HG03457 (cell line): Measurements from ENCODE around the gene PLVAP.

Experiments
- ATAC-seq: cut with Tn5 transposase; IDR thresholded peaks from one replicate; pipeline ENCODE4 v1.9.1; 2021; ENCODE audit warnings: moderate number of reproducible peaks; ENCODE audit not compliant: unreplicated experiment

Gene PLVAP

DNA sequence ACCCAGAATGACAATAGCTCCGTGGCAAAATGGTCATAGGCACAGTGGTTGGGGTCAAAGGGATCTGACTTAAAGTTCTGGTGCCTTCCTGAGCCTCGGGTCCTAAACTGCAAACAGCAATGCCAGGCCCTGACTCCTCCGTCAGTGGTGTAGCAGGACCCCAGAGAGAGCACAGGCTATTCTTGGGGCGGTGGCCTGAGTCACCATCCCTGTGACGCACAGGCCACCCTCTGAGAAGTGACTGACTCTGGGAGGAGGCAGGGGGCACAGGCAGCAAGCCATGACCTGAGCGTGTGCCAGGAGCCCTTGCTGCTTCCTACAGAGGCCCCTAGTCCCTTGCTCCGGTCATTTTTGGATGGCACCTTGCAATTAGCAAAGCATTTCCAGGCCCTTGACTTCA is 18.7 kb downstream of the PLVAP start:
- no peak for ATAC-seq

DNA sequence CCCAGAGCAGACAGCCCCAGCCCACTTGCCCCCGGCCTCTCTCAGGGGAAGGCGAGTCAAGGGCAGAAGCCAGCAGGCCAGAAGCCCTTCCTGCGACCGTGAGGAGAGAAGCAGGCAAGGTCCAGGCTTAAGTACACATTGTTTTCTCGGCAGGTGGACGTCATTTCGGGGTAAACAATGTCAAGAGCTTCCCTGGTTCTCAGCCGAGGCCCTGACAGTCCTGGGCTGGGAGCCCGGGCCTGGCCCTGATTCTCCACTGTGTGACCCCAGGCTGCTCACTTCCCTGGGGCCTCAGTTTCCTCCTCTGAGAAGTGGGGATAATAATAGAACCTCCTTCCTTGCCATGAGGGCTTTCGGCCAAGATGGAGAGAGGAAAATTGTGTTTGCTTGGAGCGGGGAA is 19.4 kb downstream of the PLVAP start:
- ATAC-seq: no peak

DNA sequence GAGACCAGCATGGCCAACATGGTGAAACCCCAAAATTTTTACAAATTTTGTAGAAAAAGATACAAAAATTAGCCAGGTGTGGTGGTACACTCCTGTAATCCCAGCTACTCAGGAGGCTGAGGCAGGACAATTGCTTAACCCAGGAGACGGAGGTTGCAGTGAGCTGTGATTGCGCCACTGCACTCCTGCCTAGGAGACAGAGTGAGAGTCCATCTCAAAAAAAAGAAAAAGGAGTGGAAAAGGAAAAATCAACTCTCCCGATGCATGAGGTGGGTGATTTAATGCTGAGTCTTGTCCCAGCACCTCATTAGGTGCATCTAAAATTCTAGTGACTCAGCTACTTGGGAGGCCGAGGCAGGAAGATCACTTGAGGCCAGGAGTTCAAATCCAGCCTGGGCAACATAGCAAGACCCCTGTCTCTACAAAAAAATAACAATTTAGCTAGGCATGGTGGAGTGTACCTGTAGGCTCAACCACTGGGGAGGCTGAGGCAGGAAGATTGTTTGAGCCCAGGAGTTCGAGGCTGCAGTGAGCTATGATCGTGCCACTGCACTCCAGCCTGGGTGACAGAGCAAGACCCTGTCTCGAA is 20.0 kb downstream of the PLVAP start:
- no peak for ATAC-seq

DNA sequence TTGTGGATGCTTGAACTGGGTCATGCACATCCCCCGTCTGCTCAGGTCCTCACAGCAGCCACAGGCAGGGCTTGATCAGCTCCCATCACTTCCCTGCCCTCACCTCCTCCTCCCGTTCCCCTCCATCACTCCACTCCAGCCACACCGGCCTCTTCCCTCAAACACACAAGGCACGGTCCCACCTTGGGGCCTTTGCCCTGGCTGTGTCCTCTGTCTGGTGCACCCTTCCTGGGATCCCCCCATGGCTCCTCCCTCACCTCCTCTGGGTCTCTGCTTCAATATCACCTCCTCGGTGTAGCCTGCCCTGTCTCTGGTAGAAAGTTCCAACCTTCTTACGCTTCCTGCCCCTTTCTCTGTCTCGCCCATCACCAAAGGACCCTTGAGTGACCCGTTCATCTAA is 23.8 kb downstream of the PLVAP start:
- ATAC-seq: no peak

DNA sequence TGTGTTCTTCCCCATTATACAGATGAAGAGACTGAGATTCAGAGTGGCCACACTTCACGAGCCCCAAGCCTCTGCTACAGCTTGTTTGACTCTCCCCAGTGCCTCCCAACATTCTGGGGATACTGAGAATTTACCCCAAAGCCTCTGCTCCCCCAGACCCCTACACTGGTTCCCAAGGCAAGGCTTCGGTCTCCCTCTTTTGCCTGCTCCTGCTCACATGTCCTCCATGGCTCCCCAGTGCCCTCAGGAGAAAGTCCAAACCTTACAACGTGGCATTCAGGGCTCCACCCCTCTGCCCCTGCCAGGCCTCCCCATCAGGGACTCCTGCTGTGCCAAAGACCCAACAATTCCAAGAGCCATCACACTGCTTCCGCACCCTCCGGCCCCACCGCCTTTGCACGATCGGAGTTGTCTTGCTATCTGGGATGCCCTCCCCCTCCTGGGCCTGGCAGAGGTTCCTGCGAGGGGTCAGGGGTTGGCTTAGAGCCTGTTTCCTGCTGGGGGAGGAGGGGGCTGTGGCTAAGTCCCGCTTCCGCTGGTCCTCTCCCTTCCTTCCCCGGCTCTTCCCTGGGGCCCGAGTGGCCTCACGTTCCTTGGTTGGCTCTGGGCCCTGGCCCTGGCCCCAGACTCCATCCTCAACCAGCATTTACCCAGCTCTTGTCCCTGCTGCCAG is 24.4 kb downstream of the PLVAP start:
- ATAC-seq: no peak

DNA sequence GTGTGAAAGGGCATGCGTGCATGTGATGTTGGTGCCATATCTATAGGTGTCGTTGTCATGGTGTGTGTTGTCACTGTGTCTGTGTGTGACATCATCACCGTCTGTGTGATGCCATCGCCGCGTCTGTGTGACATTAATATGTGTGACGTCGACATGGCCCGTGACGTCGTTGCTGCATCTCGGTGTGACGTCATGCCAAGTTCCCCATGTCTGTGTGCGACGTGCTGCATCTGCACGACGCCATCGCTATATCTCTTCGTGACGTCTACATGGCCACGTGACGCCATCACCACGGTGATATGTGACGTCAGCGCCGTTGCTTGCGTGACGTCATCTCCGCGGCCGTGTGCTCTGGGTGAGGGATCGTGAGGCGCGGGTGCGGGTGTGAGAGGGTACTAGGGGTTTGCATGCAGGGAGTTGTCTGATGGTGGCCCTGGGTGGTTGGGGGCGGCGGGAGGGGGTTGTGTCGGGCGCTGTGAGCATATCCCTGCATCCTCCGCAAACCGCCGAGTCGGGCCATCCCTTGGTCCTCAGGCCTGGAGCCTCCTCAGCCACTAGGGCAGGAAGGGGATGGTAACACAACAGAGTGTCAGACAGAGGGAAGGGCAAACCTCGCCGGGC is 25.2 kb downstream of the PLVAP start:
- no peak for ATAC-seq

DNA sequence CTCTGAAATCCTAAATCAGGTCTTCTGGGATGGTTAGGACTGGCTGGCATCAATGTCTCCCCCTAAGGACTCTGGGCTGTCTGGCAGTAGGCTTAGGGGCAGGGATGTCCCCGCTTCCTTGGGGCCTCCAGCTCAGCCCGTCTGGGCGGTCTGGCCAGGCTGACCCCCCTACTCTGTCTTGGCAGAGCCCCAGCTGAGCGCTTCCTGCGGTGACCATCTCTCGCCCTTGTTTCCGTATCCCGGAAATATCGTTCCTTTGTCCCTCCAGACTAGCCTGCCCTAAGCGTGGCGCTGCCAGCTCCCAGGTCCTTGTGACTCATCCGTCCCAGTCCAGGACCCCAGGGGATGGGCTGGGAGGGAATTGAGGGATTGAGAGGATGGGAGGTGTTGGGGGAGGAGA is 28.4 kb downstream of the PLVAP start:
- no peak for ATAC-seq

DNA sequence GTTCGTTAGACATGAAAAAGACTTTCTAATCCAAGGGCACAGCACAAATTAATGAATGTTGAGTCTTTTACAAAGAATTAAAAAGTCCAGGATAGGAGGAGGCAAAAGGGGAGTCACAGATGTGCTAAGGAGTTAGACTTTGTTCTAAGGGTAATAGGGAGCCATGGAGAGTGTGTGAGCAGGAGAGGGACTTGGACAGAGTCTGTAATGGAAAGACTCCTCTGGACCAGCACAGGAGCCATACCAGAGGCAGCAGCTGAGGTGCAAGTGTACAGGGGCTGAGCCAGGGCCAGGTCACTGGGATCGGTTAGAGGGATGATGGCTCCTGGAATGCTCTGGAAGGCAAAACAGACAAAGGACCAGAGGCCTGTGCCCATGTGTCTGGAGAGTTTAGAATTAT is 29.3 kb downstream of the PLVAP start:
- no peak for ATAC-seq

DNA sequence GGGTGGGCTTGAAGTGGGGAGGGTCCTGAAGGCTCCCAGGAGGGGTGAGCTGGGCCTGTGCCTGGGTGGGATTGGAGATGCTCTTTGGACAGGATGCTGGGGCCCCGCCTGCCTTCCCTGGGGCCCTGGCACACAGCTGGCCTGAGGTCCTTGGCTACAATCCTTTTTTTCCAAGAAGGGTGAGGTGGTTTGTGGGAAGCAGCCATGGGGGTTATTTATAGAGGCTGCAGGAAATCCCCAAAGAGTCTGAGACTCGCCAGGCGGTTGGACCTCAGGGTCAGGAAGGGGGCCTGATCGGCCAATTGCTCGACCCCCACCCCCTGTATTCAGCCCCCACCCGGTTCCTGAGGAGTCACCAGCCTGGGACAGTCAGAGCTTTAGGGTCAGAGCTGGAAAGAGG is 29.8 kb downstream of the PLVAP start:
- no peak for ATAC-seq

DNA sequence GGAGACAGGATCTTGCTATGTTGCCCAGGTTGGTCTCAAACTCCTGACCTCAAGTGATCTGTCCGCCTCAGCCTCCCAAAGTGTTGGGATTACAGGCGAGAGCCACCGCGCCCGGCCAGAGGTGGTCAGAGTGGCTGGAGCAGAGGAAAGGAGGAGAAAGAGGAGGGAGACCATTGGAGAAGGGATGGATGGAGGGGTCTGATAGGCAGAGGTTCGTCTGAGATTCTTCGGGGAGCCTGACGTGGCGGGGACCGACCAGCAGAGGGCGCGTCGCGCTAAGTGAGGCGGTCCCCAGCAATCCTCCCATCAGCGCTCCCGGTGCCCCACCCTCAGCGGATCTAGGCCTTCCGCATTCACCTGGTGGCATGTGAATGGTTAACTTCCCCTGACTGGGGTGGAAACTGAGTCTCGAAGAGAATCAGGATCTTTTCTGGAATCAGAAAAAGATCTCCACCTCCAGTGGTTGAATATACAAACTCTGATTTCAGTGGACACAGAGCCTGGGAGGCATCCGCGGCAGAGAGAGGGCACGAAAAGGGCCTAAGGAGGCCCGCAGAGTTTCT is 31.0 kb downstream of the PLVAP start:
- ATAC-seq: no peak

DNA sequence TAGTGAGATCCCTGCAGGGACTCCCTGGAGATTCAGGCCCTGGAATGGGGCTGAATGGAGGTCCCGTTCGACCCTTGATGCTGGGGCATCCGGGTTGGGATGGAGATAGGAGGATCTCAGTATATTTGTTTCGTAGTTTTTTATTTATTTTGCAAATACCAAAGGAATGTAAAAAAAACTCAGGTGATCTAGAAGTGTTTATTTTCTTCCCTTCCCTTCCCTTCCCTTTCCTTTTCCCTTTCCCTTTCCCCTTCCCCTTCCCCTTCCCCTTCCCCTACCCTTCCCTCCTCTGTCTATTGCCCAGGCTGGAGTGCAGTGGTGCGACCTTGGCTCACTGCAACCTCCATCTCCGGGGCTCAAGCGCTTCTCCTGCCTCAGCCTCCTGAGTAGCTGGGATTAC is 35.3 kb downstream of the PLVAP start:
- no peak for ATAC-seq

DNA sequence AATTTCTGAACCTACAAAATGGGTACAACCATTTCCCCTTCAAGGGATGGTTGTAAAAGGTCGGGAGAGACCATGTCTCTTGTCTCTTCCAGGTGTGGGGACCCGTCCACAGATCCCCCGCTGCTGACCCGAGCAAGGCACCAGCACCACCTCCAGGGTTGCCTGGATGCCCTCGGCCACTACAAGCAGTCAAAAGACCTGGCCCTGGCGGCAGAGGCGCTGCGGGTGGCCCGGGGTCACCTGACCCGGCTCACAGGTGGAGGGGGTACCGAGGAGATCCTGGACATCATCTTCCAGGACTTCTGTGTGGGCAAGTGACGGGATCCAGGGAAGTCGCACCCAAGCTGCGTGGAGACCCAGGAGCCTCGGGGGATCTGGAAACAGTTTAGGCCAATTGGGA is 35.8 kb downstream of the PLVAP start:
- no peak for ATAC-seq

DNA sequence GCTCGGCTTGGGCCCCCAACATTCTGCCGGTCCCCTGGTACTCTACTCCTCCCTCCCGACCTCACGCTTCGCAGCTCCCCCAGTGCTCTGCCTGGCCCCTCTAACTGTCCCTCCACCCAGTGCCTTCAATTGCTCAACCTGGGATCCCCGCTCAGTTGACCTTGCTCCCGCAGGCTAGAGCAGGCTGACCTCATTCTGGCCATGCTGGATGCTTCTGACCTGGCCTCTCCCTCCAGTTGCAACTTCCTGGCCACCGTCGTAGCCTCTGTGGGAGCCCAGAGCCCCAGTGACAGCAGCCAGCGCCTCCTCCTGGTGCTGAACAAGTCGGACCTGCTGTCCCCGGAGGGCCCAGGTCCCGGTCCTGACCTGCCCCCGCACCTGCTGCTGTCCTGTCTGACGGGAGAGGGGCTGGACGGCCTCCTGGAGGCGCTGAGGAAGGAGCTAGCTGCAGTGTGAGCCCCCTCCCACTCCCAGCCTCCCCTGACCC is 36.2 kb downstream of the PLVAP start:
- ATAC-seq: no peak

DNA sequence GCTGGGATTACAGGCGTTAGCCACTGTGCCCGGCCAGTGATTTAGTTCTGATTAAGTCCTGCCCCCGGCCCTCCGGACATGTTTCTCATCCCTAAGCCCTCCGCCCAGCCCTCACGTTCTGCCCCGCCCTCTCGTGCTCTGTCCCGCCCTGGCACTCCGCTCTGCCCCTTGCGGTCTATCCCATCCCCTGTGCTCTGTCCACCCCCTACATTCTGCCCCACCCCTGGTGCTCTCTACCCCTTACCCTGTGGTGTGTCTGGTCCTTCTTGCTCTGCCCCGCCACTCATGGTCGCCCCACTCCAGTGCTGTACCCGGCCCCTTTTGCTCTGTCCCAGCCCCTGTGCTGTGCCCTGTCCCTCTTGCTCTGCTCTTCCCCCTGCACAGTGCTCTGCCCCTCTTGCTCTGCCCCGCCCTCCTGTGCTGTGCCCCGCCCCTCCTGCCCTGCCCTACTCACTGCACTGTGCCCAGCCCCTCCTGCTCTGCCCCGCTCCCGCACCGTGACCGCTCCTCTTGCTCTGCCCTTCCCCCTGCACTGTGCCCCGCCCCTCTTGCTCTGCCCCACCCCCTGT is 36.8 kb downstream of the PLVAP start:
- no peak for ATAC-seq

DNA sequence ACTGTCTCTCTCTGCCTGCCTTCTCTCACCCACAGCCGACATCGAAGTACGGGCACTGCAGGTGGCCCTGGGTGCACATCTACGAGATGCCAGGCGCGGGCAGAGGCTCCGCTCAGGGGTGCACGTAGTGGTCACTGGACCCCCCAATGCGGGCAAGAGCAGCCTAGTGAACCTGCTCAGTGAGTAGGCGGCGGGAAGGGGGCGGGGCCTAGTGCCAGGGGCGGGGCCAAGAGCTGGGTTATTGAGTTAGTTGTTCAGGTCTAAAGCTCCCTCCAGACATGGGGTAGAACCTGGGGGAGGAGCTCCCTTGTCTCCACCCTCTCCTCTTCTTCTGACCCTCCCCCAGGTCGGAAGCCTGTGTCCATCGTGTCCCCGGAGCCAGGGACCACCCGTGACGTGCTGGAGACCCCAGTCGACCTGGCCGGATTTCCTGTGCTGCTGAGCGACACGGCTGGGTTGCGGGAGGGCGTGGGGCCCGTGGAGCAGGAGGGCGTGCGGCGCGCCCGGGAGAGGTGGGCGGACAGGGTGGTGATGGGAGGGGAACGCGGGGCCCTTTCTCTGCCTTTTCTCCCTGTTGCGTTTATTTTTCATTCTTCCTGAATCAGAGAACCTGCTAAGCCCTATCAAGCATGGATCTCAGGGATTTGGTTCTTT is 37.9 kb downstream of the PLVAP start:
- no peak for ATAC-seq

DNA sequence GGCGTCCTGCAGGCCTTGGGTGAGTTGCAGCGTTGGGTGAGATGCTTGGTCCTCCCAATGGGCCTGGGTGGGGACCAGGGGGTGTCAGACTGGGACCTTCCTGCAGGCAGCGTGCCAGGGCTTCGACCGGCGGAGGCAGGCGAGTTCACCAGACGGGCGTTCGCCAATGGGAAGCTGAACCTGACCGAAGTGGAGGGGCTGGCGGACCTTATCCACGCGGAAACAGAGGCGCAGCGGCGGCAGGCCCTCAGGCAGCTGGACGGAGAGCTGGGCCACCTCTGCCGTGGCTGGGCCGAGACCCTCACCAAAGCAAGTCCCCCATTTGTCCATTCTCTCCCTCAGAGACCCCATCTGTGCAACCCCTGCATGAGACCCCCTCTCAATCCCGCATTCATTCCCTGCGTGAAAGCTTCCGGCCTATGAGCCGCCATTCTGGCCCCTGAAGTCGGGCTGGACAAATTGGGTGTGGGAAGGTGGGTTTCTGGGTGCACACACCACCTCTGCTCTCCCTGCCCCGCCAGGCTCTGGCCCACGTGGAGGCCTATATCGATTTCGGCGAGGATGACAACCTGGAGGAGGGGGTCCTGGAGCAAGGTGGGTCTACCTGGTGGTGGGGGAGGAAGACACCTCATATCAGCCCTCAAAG is 38.6 kb downstream of the PLVAP start:
- no peak for ATAC-seq

DNA sequence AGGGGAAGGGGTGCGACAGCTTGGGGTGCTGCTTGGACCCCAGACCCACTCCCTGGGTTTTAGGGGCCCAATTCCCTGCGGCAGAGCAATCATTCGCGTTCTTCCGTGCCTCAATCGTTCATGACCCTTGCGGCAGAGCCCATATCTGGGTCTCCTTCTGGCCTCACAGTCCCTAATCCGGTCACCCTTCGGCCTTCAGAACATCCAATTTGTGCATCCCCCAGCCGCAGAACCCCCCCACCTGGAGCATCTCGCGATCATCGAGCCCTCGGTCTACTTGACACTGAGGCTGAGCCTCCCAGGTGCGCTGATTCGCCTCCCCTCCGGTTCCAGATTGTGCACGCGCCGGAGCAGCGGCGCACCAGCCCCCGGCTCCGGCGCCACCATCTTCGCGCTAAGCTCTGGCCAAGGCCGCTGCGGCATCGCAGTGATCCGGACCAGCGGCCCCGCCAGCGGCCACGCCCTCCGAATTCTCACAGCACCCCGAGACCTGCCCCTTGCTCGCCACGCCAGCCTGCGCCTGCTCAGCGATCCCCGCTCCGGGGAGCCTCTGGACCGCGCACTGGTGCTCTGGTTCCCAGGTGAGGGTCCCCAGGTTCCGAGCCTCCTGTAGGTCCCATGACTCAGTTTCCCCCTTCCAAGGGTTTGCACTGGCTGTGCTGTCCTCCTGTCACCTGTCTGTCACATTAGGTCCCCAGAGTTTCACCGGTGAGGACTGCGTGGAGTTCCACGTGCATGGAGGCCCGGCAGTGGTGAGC is 39.3 kb downstream of the PLVAP start:
- no peak for ATAC-seq

DNA sequence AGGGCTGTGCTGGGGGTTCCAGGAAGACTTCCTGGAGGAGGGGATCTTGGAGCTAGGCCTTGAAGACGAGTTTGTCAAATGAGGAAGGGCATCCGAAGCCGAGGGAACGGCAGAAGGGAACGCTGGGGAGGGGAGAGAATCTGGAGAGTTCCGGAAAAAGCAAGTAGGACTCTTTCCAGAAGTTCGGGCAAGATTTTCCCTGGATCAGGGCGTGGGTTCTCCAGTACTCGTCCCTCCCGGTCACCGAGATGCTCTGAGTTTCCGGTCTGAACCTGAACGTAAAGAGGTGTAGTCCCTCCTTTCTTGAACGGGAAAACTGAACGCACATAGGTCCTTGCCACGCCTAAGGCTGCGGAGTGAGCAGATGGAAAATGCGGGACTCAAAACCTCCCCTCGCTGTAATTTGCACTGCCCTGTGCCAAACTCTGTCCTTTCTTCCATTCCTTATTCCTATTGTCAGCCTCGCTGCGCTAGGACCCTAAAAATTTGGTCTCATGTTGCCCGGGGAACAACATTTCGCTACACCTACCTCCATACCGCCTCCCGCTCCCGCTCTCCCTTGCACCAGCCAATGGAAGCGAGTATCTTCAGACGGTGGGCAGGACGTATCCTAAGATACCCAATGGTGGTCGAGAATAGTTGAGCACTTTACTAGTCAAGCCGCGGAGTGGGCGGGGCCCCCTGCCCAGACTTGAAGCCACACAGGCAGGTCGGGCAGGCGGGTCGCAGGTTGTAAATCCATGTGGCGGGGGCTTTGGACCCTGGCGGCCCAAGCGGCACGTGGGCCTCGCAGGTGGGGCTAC is 40.1 kb downstream of the PLVAP start, which contains the start of gene GTPBP3:
Gene GTPBP3 (plus strand): TSS at position 682 of the 803 bp plus-strand sequence. CDS start 59 bp downstream, at position 741.
- ATAC-seq: peak; percentile 64

DNA sequence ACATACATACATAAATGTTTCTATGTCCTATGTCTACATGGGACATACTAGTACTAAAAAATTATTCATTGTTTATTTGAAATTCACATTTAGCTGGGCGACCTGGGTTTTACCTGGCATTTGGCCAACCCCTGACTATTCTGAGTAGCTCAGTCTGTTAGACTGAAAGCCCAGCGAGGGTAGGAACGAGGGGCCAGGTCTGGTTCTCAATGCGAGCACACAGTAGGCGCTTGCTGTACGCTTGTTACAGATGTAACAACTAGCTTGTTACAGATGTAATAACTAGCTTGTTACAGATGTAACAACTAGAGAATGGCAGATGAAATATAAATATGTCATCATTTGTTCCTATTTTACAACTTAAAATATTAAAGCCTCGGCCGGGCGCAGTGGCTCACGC is 41.6 kb downstream of the PLVAP start:
- no peak for ATAC-seq
